ENCODE data around the gene FAM107A.

The FAM107A gene

GRCh38 chr3:58521917-58522631 is 55.1 kb downstream of the FAM107A start:
- no peak for DNase-seq (ENCODE audit: extremely low spot score, insufficient read length, low read depth)
- no peak for FAIRE-seq

GRCh38 chr3:58521336-58521670 is 55.9 kb downstream of the FAM107A start:
- DNase-seq (ENCODE audit: extremely low spot score, insufficient read length, low read depth) = no peak
- no peak for FAIRE-seq

- DNase-seq (ENCODE audit: extremely low spot score, insufficient read length, low read depth) = no peak
- no peak for FAIRE-seq
Measured at GRCh38 chr3:58520403-58521335, 56.5 kb downstream of the FAM107A start.

- no peak for DNase-seq (ENCODE audit: extremely low spot score, insufficient read length, low read depth)
- no peak for FAIRE-seq
Measured at GRCh38 chr3:58519668-58520402, 57.4 kb downstream of the FAM107A start.

- no peak for DNase-seq (ENCODE audit: extremely low spot score, insufficient read length, low read depth)
- no peak for FAIRE-seq
Measured at GRCh38 chr3:58518291-58518789, 58.9 kb downstream of the FAM107A start.

- no peak for DNase-seq (ENCODE audit: extremely low spot score, insufficient read length, low read depth)
- no peak for FAIRE-seq
Measured at GRCh38 chr3:58514405-58514804, 62.8 kb downstream of the FAM107A start.
